Activated CD8-positive, alpha-beta T cell treated with anti-CD3 and anti-CD28 coated beads for 36 hours (primary cell): ENCODE data around the gene PDE1C. TPM values are rescaled to one million over a fixed set of nuclear protein-coding genes. Genes with fewer than 3 reads are reported as not detected.

ENCODE experiments used
- ATAC-seq: fragments of 200-7000 bp; cut with Tn5 transposase; one replicate; pipeline ENCODE4 v1.10.0; 2021; ENCODE audit warnings: mild to moderate bottlenecking, moderate library complexity
- CTCF ChIA-PET: fragments of 350-600 bp; sonication (Branson Sonifier 250); formaldehyde crosslinking; loops from one replicate; lab custom pipeline; 2021; ENCODE audit warnings: antibody characterized with exemption; lab: Charles Lee
- POLR2A ChIA-PET: fragments of 350-600 bp; sonication (Branson Sonifier 250); formaldehyde crosslinking; loops from one replicate; lab custom pipeline; 2021; ENCODE audit warnings: antibody characterized with exemption; lab: Charles Lee
- DNase-seq: peaks from one replicate; pipeline ENCODE4 v3.0.0-alpha.2; 2020
- H3K27ac Mint-ChIP-seq: one replicate; pipeline ENCODE4 v1.8.0; 2021; ENCODE audit warnings: mild to moderate bottlenecking, mixed read lengths
- H3K27me3 Mint-ChIP-seq: one replicate; pipeline ENCODE4 v1.8.0; 2021; ENCODE audit warnings: mixed read lengths
- H3K36me3 Mint-ChIP-seq: one replicate; pipeline ENCODE4 v1.8.0; 2021; ENCODE audit warnings: low read depth, mixed read lengths
- H3K4me1 Mint-ChIP-seq: one replicate; pipeline ENCODE4 v1.8.0; 2021; ENCODE audit warnings: low read depth, mixed read lengths
- H3K4me3 Mint-ChIP-seq: one replicate; pipeline ENCODE4 v1.8.0; 2021; ENCODE audit warnings: mild to moderate bottlenecking, moderate library complexity, mixed read lengths
- H3K9me3 Mint-ChIP-seq: one replicate; pipeline ENCODE4 v1.8.0; 2021; ENCODE audit warnings: mixed read lengths
- CTCF ChIP-seq: fragments of 200-600 bp; IDR thresholded peaks from one replicate; pipeline ENCODE4 v1.8.0; 2022; ENCODE audit warnings: antibody characterized with exemption, mild to moderate bottlenecking
- intact Hi-C: fragments of 100-400 bp; cut with micrococcal nuclease; formaldehyde crosslinking; loops from one replicate; pipeline ENCODE4 v1.10.0; 2022
- total RNA-seq, 2 experiments: library from RNA; stranded (reverse); gene quantifications; one replicate each; pipeline ENCODE4 v1.2.3, GENCODE V29; 2021

PDE1C gene
- total RNA-seq, 2 experiments from 2014 or later: not detected

GRCh38 chr7:31955021-31955420, 115.2 kb downstream of the PDE1C start:
- intact Hi-C loops: no loop called here
- Mint-ChIP-seq H3K27me3 (no peaks in the 10 kb centered on the region), H3K36me3 (no peaks in the 10 kb centered on the region), H3K4me1 (no peaks in the 10 kb centered on the region), H3K9me3 (no peaks in the 10 kb centered on the region), H3K27ac (no peak overlapping the region), H3K4me3 (no peak overlapping the region)
- POLR2A ChIA-PET: no interaction called here
- CTCF ChIA-PET: no interaction called here
- no peak for DNase-seq
- no peak for ATAC-seq
- TF ChIP-seq CTCF: no peak

GRCh38 chr7:31954500-31954899, 115.7 kb downstream of the PDE1C start:
- intact Hi-C loops: no loop called here
- H3K36me3 Mint-ChIP-seq: no peaks in the 10 kb centered on the region
- no peak for ATAC-seq
- TF ChIP-seq CTCF: no peak
- H3K27ac Mint-ChIP-seq: no peak overlapping the region
- DNase-seq: no peak
- no peak overlapping the region for H3K4me3 Mint-ChIP-seq
- ChIA-PET CTCF (no interaction called here), POLR2A (no interaction called here)
- H3K9me3 Mint-ChIP-seq: no peaks in the 10 kb centered on the region
- no peaks in the 10 kb centered on the region for H3K4me1 Mint-ChIP-seq
- no peaks in the 10 kb centered on the region for H3K27me3 Mint-ChIP-seq

- Mint-ChIP-seq H3K27ac (no peak overlapping the region), H3K27me3 (no peaks in the 10 kb centered on the region), H3K4me1 (no peaks in the 10 kb centered on the region), H3K9me3 (no peaks in the 10 kb centered on the region), H3K36me3 (no peaks in the 10 kb centered on the region), H3K4me3 (no peak overlapping the region)
- ChIA-PET CTCF (no interaction called here), POLR2A (no interaction called here)
- no peak for DNase-seq
- no peak for ATAC-seq
- no peak for TF ChIP-seq CTCF
- intact Hi-C loops: no loop called here
Measured at GRCh38 chr7:31953432-31953831, 116.8 kb downstream of the PDE1C start.

GRCh38 chr7:31950091-31950755, 120.0 kb downstream of the PDE1C start:
- no peaks in the 10 kb centered on the region for H3K4me1 Mint-ChIP-seq
- TF ChIP-seq CTCF: no peak
- H3K9me3 Mint-ChIP-seq: peaks cover 4% of the 10 kb centered on the region
- ChIA-PET POLR2A (no interaction called here), CTCF (no interaction called here)
- DNase-seq: no peak
- ATAC-seq: no peak
- H3K4me3 Mint-ChIP-seq: no peak overlapping the region
- H3K27ac Mint-ChIP-seq: no peak overlapping the region
- no peaks in the 10 kb centered on the region for H3K27me3 Mint-ChIP-seq
- intact Hi-C loops: no loop called here
- no peaks in the 10 kb centered on the region for H3K36me3 Mint-ChIP-seq

GRCh38 chr7:31948029-31948428, 122.2 kb downstream of the PDE1C start:
- TF ChIP-seq CTCF: no peak
- H3K4me1 Mint-ChIP-seq: no peaks in the 10 kb centered on the region
- H3K4me3 Mint-ChIP-seq: no peak overlapping the region
- H3K27me3 Mint-ChIP-seq: no peaks in the 10 kb centered on the region
- ChIA-PET POLR2A (no interaction called here), CTCF (no interaction called here)
- H3K27ac Mint-ChIP-seq: no peak overlapping the region
- peaks cover 8% of the 10 kb centered on the region for H3K9me3 Mint-ChIP-seq
- no peak for DNase-seq
- no peaks in the 10 kb centered on the region for H3K36me3 Mint-ChIP-seq
- intact Hi-C loops: no loop called here
- ATAC-seq: no peak
